Measurements from ENCODE around the gene SCAPER.

DNA sequence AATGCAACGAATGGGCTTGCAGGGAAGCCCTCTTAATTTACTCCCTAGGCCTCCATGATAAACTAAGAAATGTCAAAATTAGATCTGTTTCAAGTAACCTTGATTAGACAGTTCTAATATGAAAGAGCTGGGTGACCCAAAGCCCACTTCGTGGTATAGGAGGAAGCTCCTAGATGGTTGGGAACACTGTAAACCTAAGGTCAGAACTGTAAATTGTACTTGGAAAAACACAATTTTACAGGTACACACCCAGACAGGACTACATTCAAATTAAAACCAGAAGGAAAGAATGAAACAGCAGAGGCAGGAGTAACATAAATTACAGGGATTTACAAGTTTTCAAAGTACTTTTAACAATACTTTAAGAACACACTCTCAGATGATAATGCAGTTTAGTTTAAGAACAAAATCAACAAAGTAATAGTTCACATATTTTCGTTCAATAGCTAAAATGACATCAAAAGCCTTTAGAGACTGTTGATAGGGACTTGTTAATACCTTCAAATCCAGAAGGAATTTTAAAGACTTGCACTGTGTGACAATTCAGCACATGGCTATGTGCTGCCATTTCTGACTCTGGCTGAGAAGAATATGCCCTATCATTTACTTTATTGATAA lies 550.2 kb downstream of the SCAPER start:
- TF ChIP-seq, protein P1, sequence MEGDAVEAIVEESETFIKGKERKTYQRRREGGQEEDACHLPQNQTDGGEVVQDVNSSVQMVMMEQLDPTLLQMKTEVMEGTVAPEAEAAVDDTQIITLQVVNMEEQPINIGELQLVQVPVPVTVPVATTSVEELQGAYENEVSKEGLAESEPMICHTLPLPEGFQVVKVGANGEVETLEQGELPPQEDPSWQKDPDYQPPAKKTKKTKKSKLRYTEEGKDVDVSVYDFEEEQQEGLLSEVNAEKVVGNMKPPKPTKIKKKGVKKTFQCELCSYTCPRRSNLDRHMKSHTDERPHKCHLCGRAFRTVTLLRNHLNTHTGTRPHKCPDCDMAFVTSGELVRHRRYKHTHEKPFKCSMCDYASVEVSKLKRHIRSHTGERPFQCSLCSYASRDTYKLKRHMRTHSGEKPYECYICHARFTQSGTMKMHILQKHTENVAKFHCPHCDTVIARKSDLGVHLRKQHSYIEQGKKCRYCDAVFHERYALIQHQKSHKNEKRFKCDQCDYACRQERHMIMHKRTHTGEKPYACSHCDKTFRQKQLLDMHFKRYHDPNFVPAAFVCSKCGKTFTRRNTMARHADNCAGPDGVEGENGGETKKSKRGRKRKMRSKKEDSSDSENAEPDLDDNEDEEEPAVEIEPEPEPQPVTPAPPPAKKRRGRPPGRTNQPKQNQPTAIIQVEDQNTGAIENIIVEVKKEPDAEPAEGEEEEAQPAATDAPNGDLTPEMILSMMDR (IDR thresholded peaks at IDR 0.05) = no peak
- no peak for TF ChIP-seq POLR2AphosphoS5 (IDR thresholded peaks at IDR 0.05)
